ENCODE results near the gene ZNF169. TPM values are rescaled to one million over a fixed set of nuclear protein-coding genes. Genes with fewer than 3 reads are reported as not detected.
"Not testable (repeated sequence)": the region's sequence is repeated elsewhere in the genome, so short reads cannot be mapped to it uniquely, and the experiment has no call there.

The ZNF169 gene
- total RNA-seq, 2 experiments from 2014 or later, result 11.2 to 22.2 TPM

- Histone ChIP-seq H3K4me2 (ENCODE audit: low read length) (no peak overlapping the region), H3K9me3 (ENCODE audit: low read length) (peaks cover 24% of the 10 kb centered on the region), H3K79me2 (ENCODE audit: insufficient read depth, low read depth, low read length) (no peaks in the 10 kb centered on the region), H3K4me3 (ENCODE audit: low read depth, low read length, poor library complexity, severe bottlenecking) (no peak overlapping the region), H4K20me1 (ENCODE audit: insufficient read depth, low read length) (no peaks in the 10 kb centered on the region), H3K36me3 (ENCODE audit: insufficient read depth, low read length) (peaks cover 25% of the 10 kb centered on the region), H3K9me2 (ENCODE audit: insufficient read depth, low read length) (no peaks in the 10 kb centered on the region), H3K27ac (ENCODE audit: low read depth, low read length, poor library complexity, severe bottlenecking) (no peak overlapping the region), H2AFZ (ENCODE audit: low read length) (no peak overlapping the region), H3K4me1 (ENCODE audit: insufficient read depth, low read length, poor library complexity, severe bottlenecking) (no peaks in the 10 kb centered on the region)
- CTCF ChIA-PET (ENCODE audit: unreplicated experiment), result no interaction called here
- intact Hi-C loops (cut with micrococcal nuclease; ENCODE audit: unreplicated experiment), result no loop called here
- TF ChIP-seq EZH2phosphoT487 (IDR thresholded peaks at IDR 0.05; ENCODE audit: borderline replicate concordance, low read depth, low read length) (no peak), CTCF (conservative IDR thresholded peaks at IDR 0.05; ENCODE audit: low read length) (no peak)
- DNase-seq (ENCODE audit: low spot score), result no peak
- POLR2A ChIA-PET, result interaction anchor here (0.6 to 0.7 kb wide), 2 partner anchors 25 to 834 kb away, joined by 3 to 4 read pairs; no protein-coding TSS in a partner anchor
- BruUV-seq (replicated peaks), result no TSS peak
Measured at GRCh38 chr9:94269264-94269663, 10.2 kb downstream of the ZNF169 start.

- DNase-seq (ENCODE audit: low spot score), result no peak
- Histone ChIP-seq H3K9me2 (ENCODE audit: insufficient read depth, low read length) (no peaks in the 10 kb centered on the region), H3K27ac (ENCODE audit: low read depth, low read length, poor library complexity, severe bottlenecking) (no peak overlapping the region), H3K4me2 (ENCODE audit: low read length) (no peak overlapping the region), H4K20me1 (ENCODE audit: insufficient read depth, low read length) (no peaks in the 10 kb centered on the region), H3K4me3 (ENCODE audit: low read depth, low read length, poor library complexity, severe bottlenecking) (no peak overlapping the region), H2AFZ (ENCODE audit: low read length) (no peak overlapping the region), H3K9me3 (ENCODE audit: low read length) (peaks cover 24% of the 10 kb centered on the region), H3K4me1 (ENCODE audit: insufficient read depth, low read length, poor library complexity, severe bottlenecking) (no peaks in the 10 kb centered on the region), H3K36me3 (ENCODE audit: insufficient read depth, low read length) (peaks cover 20% of the 10 kb centered on the region), H3K79me2 (ENCODE audit: insufficient read depth, low read depth, low read length) (no peaks in the 10 kb centered on the region)
- BruUV-seq (replicated peaks), result no TSS peak
- intact Hi-C loops (cut with micrococcal nuclease; ENCODE audit: unreplicated experiment), result no loop called here
- TF ChIP-seq EZH2phosphoT487 (IDR thresholded peaks at IDR 0.05; ENCODE audit: borderline replicate concordance, low read depth, low read length), result no peak
- no peak for TF ChIP-seq CTCF (conservative IDR thresholded peaks at IDR 0.05; ENCODE audit: low read length)
- CTCF ChIA-PET (ENCODE audit: unreplicated experiment), result no interaction called here
- POLR2A ChIA-PET, result no interaction called here
Measured at GRCh38 chr9:94270009-94270408, 10.9 kb downstream of the ZNF169 start.

- H3K36me3 ChIP-seq (ENCODE audit: insufficient read depth, low read length), result peaks cover 32% of the 10 kb centered on the region
- H3K4me3 ChIP-seq (ENCODE audit: low read depth, low read length, poor library complexity, severe bottlenecking); H3K4me2 ChIP-seq (ENCODE audit: low read length); H3K27ac ChIP-seq (ENCODE audit: low read depth, low read length, poor library complexity, severe bottlenecking); DNase-seq (ENCODE audit: low spot score); H2AFZ ChIP-seq (ENCODE audit: low read length); H3K79me2 ChIP-seq (ENCODE audit: insufficient read depth, low read depth, low read length); POLR2A ChIA-PET; intact Hi-C loops (cut with micrococcal nuclease; ENCODE audit: unreplicated experiment); BruUV-seq (replicated peaks); CTCF ChIA-PET (ENCODE audit: unreplicated experiment); H3K4me1 ChIP-seq (ENCODE audit: insufficient read depth, low read length, poor library complexity, severe bottlenecking); H4K20me1 ChIP-seq (ENCODE audit: insufficient read depth, low read length); H3K9me2 ChIP-seq (ENCODE audit: insufficient read depth, low read length): not testable (repeated sequence)
- peaks cover 10% of the 10 kb centered on the region; the same call in 1 of the 2 replicates for H3K9me3 ChIP-seq (ENCODE audit: low read length)
Measured at GRCh38 chr9:94277029-94277428, 17.9 kb downstream of the ZNF169 start.
